H1 (cell line): Measurements from ENCODE around the gene C2orf92. TPM values are rescaled to one million over a fixed set of nuclear protein-coding genes. Genes with fewer than 3 reads are reported as not detected.
A peak's percentile ranks its signal among the peaks of the same experiment; 100 is the strongest.

ENCODE experiments used
- CTCF ChIA-PET: fragments of 300-600 bp; sonication (Branson Sonifier 250); formaldehyde crosslinking; loops from one replicate; lab custom pipeline; 2021; ENCODE audit not compliant: partially characterized antibody; lab: Charles Lee
- POLR2A ChIA-PET: fragments of 300-600 bp; sonication (Branson Sonifier 250); formaldehyde crosslinking; loops from one replicate; lab custom pipeline; 2021; ENCODE audit warnings: inconsistent platforms; ENCODE audit not compliant: partially characterized antibody; lab: Charles Lee
- DNase-seq, 2 experiments: peaks; one replicate each; pipeline versions ENCODE4 v3.0.0 to v3.0.0-alpha.2; 2010 to 2022; ENCODE audit warnings: low spot score in 2 of 2, low read depth in 1 of 2, mixed read lengths in 1 of 2
- FAIRE-seq: peaks from 2 replicates; lab custom pipeline; 2011; peaks lifted over from hg19 to GRCh38; lab: Jason Lieb, UNC
- H2AFZ ChIP-seq: 2 replicates; pipeline ENCODE4 v1.8.1; 2012; ENCODE audit warnings: low read length, inconsistent platforms
- H2AK5ac ChIP-seq: 2 replicates; pipeline ENCODE4 v1.6.1; 2013; ENCODE audit warnings: low read depth, low read length
- H2BK120ac ChIP-seq: replicated peaks from 2 replicates; pipeline ENCODE3; 2013; ENCODE audit warnings: low read depth, low read length, inconsistent platforms
- H2BK12ac ChIP-seq: 2 replicates; pipeline ENCODE4 v1.6.1; 2013; ENCODE audit warnings: low read depth, low read length
- H2BK15ac ChIP-seq: 2 replicates; pipeline ENCODE4 v1.6.1; 2013; ENCODE audit warnings: low read length
- H2BK20ac ChIP-seq: 2 replicates; pipeline ENCODE4 v1.6.1; 2013; ENCODE audit warnings: low read length
- H2BK5ac ChIP-seq: 2 replicates; pipeline ENCODE4 v1.6.1; 2013; ENCODE audit warnings: low read depth, low read length
- H3K14ac ChIP-seq: 2 replicates; pipeline ENCODE4 v1.6.1; 2013; ENCODE audit warnings: inconsistent platforms; ENCODE audit not compliant: insufficient read length
- H3K18ac ChIP-seq: 2 replicates; pipeline ENCODE4 v1.6.1; 2013; ENCODE audit warnings: low read length; ENCODE audit errors: extremely low read depth
- H3K23ac ChIP-seq: 2 replicates; pipeline ENCODE4 v1.6.1; 2013; ENCODE audit warnings: inconsistent platforms; ENCODE audit not compliant: insufficient read length
- H3K23me2 ChIP-seq: 2 replicates; pipeline ENCODE4 v1.6.1; 2013; ENCODE audit warnings: low read depth, low read length
- H3K27ac ChIP-seq: 2 replicates; pipeline ENCODE4 v1.6.1; 2011; ENCODE audit warnings: low read depth, low read length, inconsistent platforms
- H3K27me3 ChIP-seq, 4 experiments: replicated peaks in 1 of 4; 1 replicate in 1 of 4; 2 replicates in 3 of 4; pipeline versions ENCODE4 v1.6.1 to v1.8.1; 2011 to 2013; ENCODE audit warnings: low read length in 3 of 4, mild to moderate bottlenecking in 3 of 4, inconsistent platforms in 2 of 4, mixed read lengths in 2 of 4, moderate library complexity in 1 of 4; ENCODE audit not compliant: control insufficient read depth in 3 of 4, insufficient read depth in 3 of 4; ENCODE audit errors: extremely low read depth in 1 of 4
- H3K36me3 ChIP-seq, 4 experiments: 2 replicates each; pipeline versions ENCODE4 v1.6.1 to v1.8.1; 2011 to 2013; ENCODE audit warnings: mild to moderate bottlenecking in 4 of 4, low read length in 3 of 4, moderate library complexity in 2 of 4, control low read depth in 1 of 4, inconsistent platforms in 1 of 4; ENCODE audit not compliant: insufficient read depth in 4 of 4, control insufficient read depth in 2 of 4
- H3K4ac ChIP-seq: replicated peaks from 2 replicates; pipeline ENCODE3; 2013; ENCODE audit warnings: low read length, low read depth, mixed read lengths, inconsistent platforms; ENCODE audit not compliant: insufficient read length
- H3K4me1 ChIP-seq, 4 experiments: replicated peaks in 1 of 4; 1 replicate in 1 of 4; 2 replicates in 3 of 4; pipeline versions ENCODE4 v1.6.1 to v1.8.1; 2011 to 2013; ENCODE audit warnings: low read length in 3 of 4, inconsistent platforms in 2 of 4, mixed read lengths in 1 of 4; ENCODE audit not compliant: insufficient read depth in 4 of 4, control insufficient read depth in 3 of 4
- H3K4me2 ChIP-seq, 2 experiments: 2 replicates each; pipeline versions ENCODE4 v1.6.1 to v1.8.1; 2011 to 2013; ENCODE audit warnings: low read depth in 2 of 2, low read length in 2 of 2, control low read depth in 1 of 2, inconsistent platforms in 1 of 2, mild to moderate bottlenecking in 1 of 2; ENCODE audit not compliant: insufficient read depth in 1 of 2
- H3K4me3 ChIP-seq, 4 experiments: fragments of 200-600, 300-600 bp in 1 of 4; sonication (generic), shearing (Covaris generic), sonication (Bioruptor Twin) in 1 of 4; 2 replicates each; pipeline versions ENCODE4 v1.5.1 to v1.8.1; 2011 to 2016; ENCODE audit warnings: low read length in 4 of 4, low read depth in 3 of 4, control low read depth in 2 of 4, inconsistent platforms in 2 of 4, mild to moderate bottlenecking in 2 of 4, mixed read lengths in 1 of 4, moderate library complexity in 1 of 4; ENCODE audit not compliant: insufficient read depth in 2 of 4; ENCODE audit errors: extremely low read depth in 1 of 4
- H3K56ac ChIP-seq: replicated peaks from 2 replicates; pipeline ENCODE3; 2013; ENCODE audit warnings: low read depth, mild to moderate bottlenecking, mixed read lengths, low read length, inconsistent platforms; ENCODE audit not compliant: insufficient read length
- H3K79me1 ChIP-seq: 2 replicates; pipeline ENCODE4 v1.6.1; 2013; ENCODE audit warnings: low read depth, low read length, control low read depth
- H3K79me2 ChIP-seq, 2 experiments: 2 replicates each; pipeline versions ENCODE4 v1.6.1 to v1.8.1; 2012 to 2013; ENCODE audit warnings: low read length in 2 of 2, mild to moderate bottlenecking in 2 of 2, inconsistent platforms in 1 of 2; ENCODE audit not compliant: insufficient read depth in 2 of 2, control insufficient read depth in 1 of 2
- H3K9ac ChIP-seq, 4 experiments: replicated peaks in 1 of 4; 1 replicate in 1 of 4; 2 replicates in 3 of 4; pipeline versions ENCODE4 v1.6.1 to v1.8.1; 2011 to 2013; ENCODE audit warnings: low read depth in 3 of 4, low read length in 3 of 4, control low read depth in 2 of 4, mild to moderate bottlenecking in 2 of 4, moderate library complexity in 2 of 4, inconsistent platforms in 1 of 4; ENCODE audit errors: extremely low read depth in 1 of 4
- H3K9me3 ChIP-seq, 2 experiments: 2 replicates each; pipeline versions ENCODE4 v1.6.1 to v1.8.1; 2012 to 2013; ENCODE audit warnings: mild to moderate bottlenecking in 2 of 2, moderate library complexity in 2 of 2, control low read depth in 1 of 2, inconsistent platforms in 1 of 2, low read depth in 1 of 2, low read length in 1 of 2, mixed read lengths in 1 of 2; ENCODE audit not compliant: insufficient read depth in 2 of 2
- H4K20me1 ChIP-seq, 2 experiments: replicated peaks in 1 of 2; 2 replicates each; pipeline versions ENCODE3 to v1.8.1; 2011 to 2013; ENCODE audit warnings: inconsistent platforms in 2 of 2, low read length in 2 of 2, mild to moderate bottlenecking in 1 of 2; ENCODE audit not compliant: insufficient read depth in 2 of 2, control insufficient read depth in 1 of 2
- H4K5ac ChIP-seq: 2 replicates; pipeline ENCODE4 v1.6.1; 2013; ENCODE audit warnings: low read length, low read depth, mixed read lengths, inconsistent platforms; ENCODE audit not compliant: insufficient read length
- H4K8ac ChIP-seq: 2 replicates; pipeline ENCODE4 v1.8.0; 2013; ENCODE audit warnings: mild to moderate bottlenecking, moderate library complexity, low read length, inconsistent platforms; ENCODE audit not compliant: insufficient read depth; ENCODE audit errors: extremely low read depth
- H4K91ac ChIP-seq: replicated peaks from 2 replicates; pipeline ENCODE3; 2013; ENCODE audit warnings: low read length, mixed read lengths, inconsistent platforms; ENCODE audit not compliant: insufficient read length
- ASH2L ChIP-seq: fragments of 200-600, 300-600 bp; sonication (generic); IDR thresholded peaks from one replicate; pipeline ENCODE4 v1.7.1; 2017; ENCODE audit warnings: low read length
- CHD1 ChIP-seq: IDR thresholded peaks from 2 replicates; pipeline ENCODE4 v1.6.1; 2012; ENCODE audit warnings: low read depth, low read length, improper control_type of control experiment
- CREB1 ChIP-seq: IDR thresholded peaks from 2 replicates; pipeline ENCODE4 v1.6.1; 2012; ENCODE audit warnings: inconsistent platforms
- EGR1 ChIP-seq: IDR thresholded peaks from 2 replicates; pipeline ENCODE4 v1.6.1; 2011; ENCODE audit warnings: low read depth, low read length, borderline replicate concordance
- KDM4A ChIP-seq: IDR thresholded peaks from one replicate; pipeline ENCODE4 v1.7.1; 2012; ENCODE audit warnings: low read depth, mild to moderate bottlenecking, moderate library complexity, low read length, inconsistent platforms; ENCODE audit not compliant: severe bottlenecking
- WGBS, 2 experiments: shearing (Covaris generic) in 1 of 2; methylation state at CpG; one replicate each; pipeline versions ENCODE4 v1.1.6 to v1.1.7; 2013 to 2015; ENCODE audit warnings: low lambda C conversion rate in 2 of 2, mixed read lengths in 2 of 2, inconsistent platforms in 1 of 2, low coverage in 1 of 2, missing lambda C conversion rate in 1 of 2; ENCODE audit not compliant: insufficient replicate concordance in 2 of 2, insufficient coverage in 1 of 2, insufficient read length in 1 of 2; ENCODE audit errors: extremely low coverage in 1 of 2, missing lambda C conversion rate in 1 of 2; 5-methylcytosine and 5-hydroxymethylcytosine counted together
- polyA plus RNA-seq, 7 experiments: library from polyadenylated mRNA; depleted of rRNA in 3 of 7; stranded (reverse) in 5 of 7; unstranded in 2 of 7; fragments of >200 nt in 5 of 7; fragments of 200-250 nt in 2 of 7; gene quantifications; 1 replicate in 5 of 7; 2 replicates in 1 of 7; 4 replicates in 1 of 7; pipeline versions ENCODE4 v1.2.1 to v1.2.3, GENCODE V29; 2011 to 2013; ENCODE audit warnings: missing spikeins in 2 of 7, mixed read lengths in 2 of 7
- total RNA-seq: library from RNA; stranded (reverse); fragmentation: NEBNext Ultra II Directional; extraction: Animal tissue kit (Norgen Biotek cat#: 25700); gene quantifications from 2 replicates; pipeline ENCODE4 v1.2.1, GENCODE V29; 2021

Gene C2orf92
- total and polyA plus RNA-seq, 2 of the 8 experiments (the other 6 are each of a cell fraction or from before 2014, with no cell fraction given): 2.3 to 3.7 TPM

- peak overlapping the region; percentile 19 for H3K23ac ChIP-seq
- H3K79me2 ChIP-seq: peaks cover 0 to 13% of the 10 kb centered on the region in 2 experiments; a peak in 2 of 4 replicates
- H2AFZ ChIP-seq: peak overlapping the region; percentile 57; the same call in 1 of the 2 replicates
- peak overlapping the region; percentile 92 for H2BK5ac ChIP-seq
- H3K23me2 ChIP-seq: peaks cover 6% of the 10 kb centered on the region; the same call in 1 of the 2 replicates
- H3K4ac ChIP-seq: peak overlapping the region; percentile 65
- H3K9me3 ChIP-seq: no peaks in the 10 kb centered on the region
- peaks cover 1 to 4% of the 10 kb centered on the region in 2 experiments for H4K20me1 ChIP-seq
- no peak overlapping the region for H2BK120ac ChIP-seq
- H2BK12ac ChIP-seq: 0 out of 2 replicates have a peak overlapping the region, but pooled peaks have one; percentile 60
- no peak for FAIRE-seq
- H3K79me1 ChIP-seq: no peaks in the 10 kb centered on the region; the same call in 1 of the 2 replicates
- H4K5ac ChIP-seq: peak overlapping the region; percentile 28
- peak overlapping the region in 3 of 4 experiments; percentile 58 to 71 (median 67); a peak in 6 of 7 replicates for H3K9ac ChIP-seq
- H3K56ac ChIP-seq: peak overlapping the region; percentile 87
- H2AK5ac ChIP-seq: peak overlapping the region; percentile 53; the same call in 1 of the 2 replicates
- peak overlapping the region; percentile 92 for H4K91ac ChIP-seq
- peaks cover 0 to 6% (median 0%) of the 10 kb centered on the region in 4 experiments; a peak in 2 of 7 replicates for H3K4me1 ChIP-seq
- TF ChIP-seq KDM4A (no peak), EGR1 (peak; percentile 63; the same call in 1 of the 2 replicates), CHD1 (no peak), CREB1 (no peak), ASH2L (peak; percentile 62)
- peak overlapping the region; percentile 24 for H3K14ac ChIP-seq
- no peaks in the 10 kb centered on the region; a peak in 1 of 7 replicates for H3K27me3 ChIP-seq
- H2BK15ac ChIP-seq: peak overlapping the region; percentile 72; the same call in 1 of the 2 replicates
- H3K27ac ChIP-seq: peak overlapping the region; percentile 66
- peak in 1 of 2 experiments; percentile 68 for DNase-seq
- peak overlapping the region; percentile 49 to 100 (median 96) for H3K4me3 ChIP-seq
- ChIA-PET CTCF (interaction anchor here (0.6 to 7.6 kb wide), 6 partner anchors 13 to 207 kb away, joined by 3 to 73 read pairs (median 4); partner anchors contain the start of gene ACTR1B), POLR2A (interaction anchor here (1.2 to 4.7 kb wide), 7 partner anchors 11 to 55 kb away, joined by 3 to 71 read pairs (median 6); partner anchors contain the start of genes ACTR1B and C2orf92)
- 0 out of 2 replicates have a peak overlapping the region, but pooled peaks have one; percentile 72 for H2BK20ac ChIP-seq
- H3K4me2 ChIP-seq: peak overlapping the region; percentile 93 to 94
- H3K36me3 ChIP-seq: peaks cover 12 to 30% (median 18%) of the 10 kb centered on the region in 4 experiments
- peak overlapping the region; percentile 91 for H4K8ac ChIP-seq
- H3K18ac ChIP-seq: peak overlapping the region; percentile 83
- 13% methylated on average over 19 of the region's 19 CpGs; no CpG with 5 or more reads in 1 of the 2 experiments for WGBS, 2 experiments
These were observed 24.3 kb upstream of the C2orf92 start for GRCh38 chr2:97645112-97645694.
